BE2C (cell line): ENCODE results near the gene NCAN. TPM values are rescaled to one million over a fixed set of nuclear protein-coding genes. Genes with fewer than 3 reads are reported as not detected.

ENCODE experiments used
- DNase-seq: peaks from one replicate; pipeline ENCODE4 v3.0.0-alpha.2; 2020
- H3K27me3 ChIP-seq: fragments of 250-450 bp; sonication (Bioruptor Pico); 2 replicates; pipeline ENCODE4 v1.5.1; 2020; ENCODE audit warnings: mild to moderate bottlenecking
- H3K36me3 ChIP-seq: fragments of 250-450 bp; sonication (Bioruptor Pico); 2 replicates; pipeline ENCODE4 v1.5.1; 2020; ENCODE audit warnings: mild to moderate bottlenecking
- H3K4me1 ChIP-seq: fragments of 250-450 bp; sonication (Bioruptor Pico); 2 replicates; pipeline ENCODE4 v1.5.1; 2020
- H3K4me3 ChIP-seq: 2 replicates; pipeline ENCODE4 v1.5.1; 2011; ENCODE audit warnings: low read depth, low read length
- H3K9me3 ChIP-seq: fragments of 250-450 bp; sonication (Bioruptor Pico); 2 replicates; pipeline ENCODE4 v1.5.1; 2020
- CTCF ChIP-seq: IDR thresholded peaks from 2 replicates; pipeline ENCODE4 v1.5.1; 2012; ENCODE audit warnings: mild to moderate bottlenecking, low read depth, low read length
- polyA plus RNA-seq: library from polyadenylated mRNA; unstranded; fragments of >200 nt; gene quantifications from one replicate; pipeline ENCODE4 v1.2.1, GENCODE V29; 2012; ENCODE audit warnings: low read depth, missing spikeins; ENCODE audit not compliant: insufficient read length, insufficient read depth

Gene NCAN
- 0.06 TPM for polyA plus RNA-seq

- Histone ChIP-seq H3K4me1 (no peaks in the 10 kb centered on the region), H3K27me3 (peaks cover 29% of the 10 kb centered on the region), H3K9me3 (no peaks in the 10 kb centered on the region; the same call in 1 of the 2 replicates), H3K36me3 (no peaks in the 10 kb centered on the region), H3K4me3 (no peak within 1 kb of the TSS)
- no peak for DNase-seq
- TF ChIP-seq CTCF: no peak
These were observed at the start of gene NCAN for GRCh38 chr19:19211499-19212420. NCAN (plus strand) TSS chr19:19211958; CDS start chr19:19216954, 4,996 bp downstream.

- no peak for TF ChIP-seq CTCF
- Histone ChIP-seq H3K27me3 (no peaks in the 10 kb centered on the region), H3K36me3 (no peaks in the 10 kb centered on the region), H3K4me3 (no peak overlapping the region), H3K4me1 (no peaks in the 10 kb centered on the region), H3K9me3 (no peaks in the 10 kb centered on the region)
- DNase-seq: no peak
These were observed 49.3 kb upstream of the NCAN start for GRCh38 chr19:19162495-19162894.

GRCh38 chr19:19165396-19165795 is 46.4 kb upstream of the NCAN start:
- no peak for TF ChIP-seq CTCF
- H3K4me1 ChIP-seq: no peaks in the 10 kb centered on the region

GRCh38 chr19:19167612-19168011 is 44.1 kb upstream of the NCAN start:
- Histone ChIP-seq H3K27me3 (no peaks in the 10 kb centered on the region), H3K4me3 (no peak overlapping the region), H3K36me3 (no peaks in the 10 kb centered on the region), H3K9me3 (no peaks in the 10 kb centered on the region), H3K4me1 (no peaks in the 10 kb centered on the region)
- DNase-seq: no peak
- TF ChIP-seq CTCF: no peak

More at GRCh38 chr19:19165396-19165795, 46.4 kb upstream of the NCAN start:
- Histone ChIP-seq H3K9me3 (no peaks in the 10 kb centered on the region), H3K27me3 (no peaks in the 10 kb centered on the region), H3K36me3 (no peaks in the 10 kb centered on the region), H3K4me3 (no peak overlapping the region)
- no peak for DNase-seq

- Histone ChIP-seq H3K4me1 (no peaks in the 10 kb centered on the region), H3K36me3 (no peaks in the 10 kb centered on the region), H3K4me3 (no peak overlapping the region), H3K27me3 (no peaks in the 10 kb centered on the region), H3K9me3 (no peaks in the 10 kb centered on the region)
- DNase-seq: no peak
- no peak for TF ChIP-seq CTCF
These were observed 42.3 kb upstream of the NCAN start for GRCh38 chr19:19169236-19170052.
